ENCODE measurements around the gene ZG16B. TPM values are rescaled to one million over a fixed set of nuclear protein-coding genes. Genes with fewer than 3 reads are reported as not detected.

ZG16B gene
- total RNA-seq, 1 experiment from 2014 or later, result not detected

- H3K4me1 Mint-ChIP-seq, result peaks cover 14% of the 10 kb centered on the region
- DNase-seq (ENCODE audit: low spot score), result no peak
- ChIA-PET POLR2A (no interaction called here), CTCF (interaction anchor here (0.8 kb wide), 1 partner anchor 24 kb away, joined by 3 read pairs; the partner anchor contains the start of gene PRSS21)
- no peak for ATAC-seq
- H3K4me3 Mint-ChIP-seq, result no peak overlapping the region
- H3K36me3 Mint-ChIP-seq, result no peaks in the 10 kb centered on the region
- H3K9me3 Mint-ChIP-seq, result peaks cover 13% of the 10 kb centered on the region
- TF ChIP-seq MAX (CRISPR knock-in tag; IDR thresholded peaks at IDR 0.05) (no peak), FOXK1 (CRISPR knock-in tag; IDR thresholded peaks at IDR 0.05) (no peak), ZNF263 (CRISPR knock-in tag; IDR thresholded peaks at IDR 0.05; ENCODE audit: low read depth) (no peak), CREB1 (CRISPR knock-in tag; IDR thresholded peaks at IDR 0.05) (no peak), ETV6 (CRISPR knock-in tag; IDR thresholded peaks at IDR 0.05) (no peak), TCF7 (CRISPR knock-in tag; IDR thresholded peaks at IDR 0.05; ENCODE audit: low read depth) (no peak), GRHL2 (CRISPR knock-in tag; IDR thresholded peaks at IDR 0.05; ENCODE audit: insufficient replicate concordance, severe bottlenecking) (no peak), ZNF396 (CRISPR knock-in tag; IDR thresholded peaks at IDR 0.05; ENCODE audit: borderline replicate concordance) (no peak), ATF3 (CRISPR knock-in tag; conservative IDR thresholded peaks at IDR 0.05) (no peak), SOX15 (CRISPR knock-in tag; IDR thresholded peaks at IDR 0.05) (no peak), ATF6 (CRISPR knock-in tag; IDR thresholded peaks at IDR 0.05) (no peak), ZMAT4 (CRISPR knock-in tag; IDR thresholded peaks at IDR 0.05) (no peak), ATF1 (CRISPR knock-in tag; IDR thresholded peaks at IDR 0.05) (no peak), ZNF416 (CRISPR knock-in tag; IDR thresholded peaks at IDR 0.05) (no peak), NFYB (CRISPR knock-in tag; conservative IDR thresholded peaks at IDR 0.05; ENCODE audit: low read depth) (no peak), NFATC4 (CRISPR knock-in tag; IDR thresholded peaks at IDR 0.05) (no peak), GTF2I (CRISPR knock-in tag; conservative IDR thresholded peaks at IDR 0.05) (no peak), IRF2 (CRISPR knock-in tag; IDR thresholded peaks at IDR 0.05; ENCODE audit: borderline replicate concordance, low read depth) (no peak)
- peaks cover 17% of the 10 kb centered on the region for H3K27me3 Mint-ChIP-seq (ENCODE audit: low read depth)
- H3K27ac Mint-ChIP-seq, result no peak overlapping the region
These were observed 10.8 kb downstream of the ZG16B start for GRCh38 chr16:2840914-2841313.

- Mint-ChIP-seq H3K27ac (no peak overlapping the region), H3K4me1 (peaks cover 9% of the 10 kb centered on the region), H3K36me3 (no peaks in the 10 kb centered on the region), H3K9me3 (peaks cover 21% of the 10 kb centered on the region), H3K27me3 (ENCODE audit: low read depth) (peaks cover 26% of the 10 kb centered on the region), H3K4me3 (no peak overlapping the region)
- DNase-seq (ENCODE audit: low spot score) (no peak), ATAC-seq (no peak)
- CTCF ChIA-PET, result interaction anchor here (0.6 to 2.2 kb wide), 19 partner anchors 9 to 129 kb away, joined by 3 to 9 read pairs (median 3); partner anchors contain the start of genes FLYWCH2 and ZG16B
- POLR2A ChIA-PET, result interaction anchor here (0.6 kb wide), 1 partner anchor 121 kb away, joined by 3 read pairs; no protein-coding TSS in a partner anchor
- TF ChIP-seq ESRRA (CRISPR knock-in tag; IDR thresholded peaks at IDR 0.05; ENCODE audit: borderline replicate concordance) (no peak), ZNF396 (CRISPR knock-in tag; IDR thresholded peaks at IDR 0.05; ENCODE audit: borderline replicate concordance) (no peak), HMGXB4 (CRISPR knock-in tag; IDR thresholded peaks at IDR 0.05) (0 out of 2 replicates have a peak, but pooled peaks have one; percentile 10)
These were observed 11.7 kb downstream of the ZG16B start for GRCh38 chr16:2841606-2842339.

All from WTC11 (cell line).